NT2/D1 (cell line): ENCODE results near the gene ALOX12B.

ENCODE experiments used
- DNase-seq: peaks from one replicate; pipeline ENCODE4 v3.0.0-alpha.2; 2011; ENCODE audit warnings: low read depth, low spot score
- H3K27me3 ChIP-seq: 2 replicates; pipeline ENCODE4 v1.6.0; 2011; ENCODE audit warnings: mild to moderate bottlenecking; ENCODE audit not compliant: insufficient read length, insufficient read depth
- H3K36me3 ChIP-seq: 2 replicates; pipeline ENCODE4 v1.6.1; 2011; ENCODE audit warnings: mild to moderate bottlenecking, low read length, mixed read lengths; ENCODE audit not compliant: insufficient read depth, insufficient read length
- H3K4me1 ChIP-seq: 2 replicates; pipeline ENCODE4 v1.5.1; 2011; ENCODE audit not compliant: insufficient read depth, insufficient read length
- H3K4me3 ChIP-seq: 2 replicates; pipeline ENCODE4 v1.5.1; 2011; ENCODE audit warnings: low read depth; ENCODE audit not compliant: insufficient read length
- H3K9ac ChIP-seq: 2 replicates; pipeline ENCODE4 v1.6.0; 2011; ENCODE audit warnings: low read depth; ENCODE audit not compliant: insufficient read length
- H3K9me3 ChIP-seq: 2 replicates; pipeline ENCODE4 v1.5.1; 2011; ENCODE audit warnings: mild to moderate bottlenecking, low read length; ENCODE audit not compliant: insufficient read depth
- SUZ12 ChIP-seq: IDR thresholded peaks from 2 replicates; pipeline ENCODE4 v1.6.1; 2011; ENCODE audit not compliant: insufficient read length, insufficient read depth; ENCODE audit errors: extremely low read depth
- YY1 ChIP-seq: IDR thresholded peaks from 2 replicates; pipeline ENCODE4 v1.6.1; 2011; ENCODE audit not compliant: insufficient read length, insufficient read depth
- ZNF274 ChIP-seq: IDR thresholded peaks from 2 replicates; pipeline ENCODE4 v1.6.1; 2011; ENCODE audit warnings: mild to moderate bottlenecking, low read depth, low read length

The ALOX12B gene

GRCh38 chr17:8051831-8052230 lies 35.7 kb downstream of the ALOX12B start:
- no peaks in the 10 kb centered on the region for H3K36me3 ChIP-seq
- DNase-seq: no peak
- H3K4me3 ChIP-seq: no peak overlapping the region
- no peaks in the 10 kb centered on the region for H3K27me3 ChIP-seq
- no peak overlapping the region for H3K9ac ChIP-seq
- H3K4me1 ChIP-seq: no peaks in the 10 kb centered on the region
- H3K9me3 ChIP-seq: no peaks in the 10 kb centered on the region
- TF ChIP-seq YY1 (no peak), ZNF274 (no peak), SUZ12 (no peak)

- Histone ChIP-seq H3K4me3 (no peak overlapping the region), H3K9ac (no peak overlapping the region), H3K27me3 (peaks cover 4% of the 10 kb centered on the region), H3K9me3 (no peaks in the 10 kb centered on the region), H3K4me1 (no peaks in the 10 kb centered on the region), H3K36me3 (no peaks in the 10 kb centered on the region)
- TF ChIP-seq SUZ12 (no peak), YY1 (no peak), ZNF274 (no peak)
- no peak for DNase-seq
These were observed 38.8 kb downstream of the ALOX12B start for GRCh38 chr17:8048736-8049135.

- no peaks in the 10 kb centered on the region for H3K4me1 ChIP-seq
- no peaks in the 10 kb centered on the region for H3K36me3 ChIP-seq
- H3K9ac ChIP-seq: no peak overlapping the region
- no peak for DNase-seq
- H3K9me3 ChIP-seq: no peaks in the 10 kb centered on the region
- no peak overlapping the region for H3K4me3 ChIP-seq
- peaks cover 4% of the 10 kb centered on the region for H3K27me3 ChIP-seq
- no peak for TF ChIP-seq SUZ12
- TF ChIP-seq ZNF274: no peak
- no peak for TF ChIP-seq YY1
These were observed 39.3 kb downstream of the ALOX12B start for GRCh38 chr17:8048236-8048635.

GRCh38 chr17:8047769-8048110 lies 39.8 kb downstream of the ALOX12B start:
- H3K36me3 ChIP-seq: no peaks in the 10 kb centered on the region

GRCh38 chr17:8046929-8047768 lies 40.4 kb downstream of the ALOX12B start:
- no peaks in the 10 kb centered on the region for H3K4me1 ChIP-seq
- H3K36me3 ChIP-seq: no peaks in the 10 kb centered on the region
- no peak overlapping the region for H3K4me3 ChIP-seq
- peaks cover 4% of the 10 kb centered on the region for H3K27me3 ChIP-seq
- no peaks in the 10 kb centered on the region for H3K9me3 ChIP-seq
- DNase-seq: no peak
- TF ChIP-seq SUZ12: no peak
- no peak for TF ChIP-seq ZNF274
- TF ChIP-seq YY1: no peak
- no peak overlapping the region for H3K9ac ChIP-seq

More at GRCh38 chr17:8047769-8048110, 39.8 kb downstream of the ALOX12B start:
- no peak for TF ChIP-seq ZNF274
- Histone ChIP-seq H3K27me3 (peaks cover 4% of the 10 kb centered on the region), H3K9ac (no peak overlapping the region), H3K4me3 (no peak overlapping the region), H3K4me1 (no peaks in the 10 kb centered on the region), H3K9me3 (no peaks in the 10 kb centered on the region)
- no peak for DNase-seq

GRCh38 chr17:8046306-8046928 lies 41.1 kb downstream of the ALOX12B start:
- Histone ChIP-seq H3K4me3 (no peak overlapping the region), H3K27me3 (peaks cover 4% of the 10 kb centered on the region), H3K9ac (no peak overlapping the region), H3K4me1 (no peaks in the 10 kb centered on the region), H3K9me3 (no peaks in the 10 kb centered on the region), H3K36me3 (no peaks in the 10 kb centered on the region)
- DNase-seq: no peak
- TF ChIP-seq ZNF274 (no peak), YY1 (no peak), SUZ12 (no peak)

- Histone ChIP-seq H3K4me1 (no peaks in the 10 kb centered on the region), H3K36me3 (no peaks in the 10 kb centered on the region), H3K4me3 (no peak overlapping the region), H3K27me3 (peaks cover 4% of the 10 kb centered on the region), H3K9me3 (no peaks in the 10 kb centered on the region), H3K9ac (no peak overlapping the region)
- TF ChIP-seq SUZ12 (no peak), YY1 (no peak), ZNF274 (no peak)
- DNase-seq: no peak
These were observed 42.4 kb downstream of the ALOX12B start for GRCh38 chr17:8044819-8045810.
